A549 (cell line): Measurements from ENCODE around the gene ARL8B.

ENCODE experiments used
- CBX2 ChIP-seq: fragments of 200-600 bp; sonication (generic); IDR thresholded peaks from 2 replicates; pipeline ENCODE4 v1.6.1; 2016; ENCODE audit warnings: low read depth, mild to moderate bottlenecking, borderline replicate concordance
- CHD4 ChIP-seq: fragments of 200-600 bp; sonication (generic); IDR thresholded peaks from 2 replicates; pipeline ENCODE4 v1.6.1; 2016; ENCODE audit warnings: antibody characterized with exemption, mild to moderate bottlenecking, borderline replicate concordance
- CTCF ChIP-seq: fragments of >200 bp; sonication (Bioruptor Twin); formaldehyde crosslinking; IDR thresholded peaks from 3 replicates; pipeline ENCODE4 v1.5.1; 2016
- JUN ChIP-seq, 2 experiments: fragments of >200 bp; sonication (Bioruptor Twin); formaldehyde crosslinking; IDR thresholded peaks; 2 replicates in 1 of 2; 3 replicates in 1 of 2; pipeline ENCODE4 v1.6.1; 2016 to 2017
- MAFK ChIP-seq: fragments of 450-650 bp; IDR thresholded peaks from 2 replicates; pipeline ENCODE4 v1.6.1; 2014; ENCODE audit not compliant: partially characterized antibody
- MAX ChIP-seq: IDR thresholded peaks from 2 replicates; pipeline ENCODE4 v1.6.1; 2012
- NFE2L2 ChIP-seq: fragments of 150-350 bp; conservative IDR thresholded peaks from 2 replicates; pipeline ENCODE4 v1.6.1; 2014; ENCODE audit warnings: low read length
- POLR2A ChIP-seq: IDR thresholded peaks from 2 replicates; pipeline ENCODE4 v1.6.1; 2012; ENCODE audit warnings: mild to moderate bottlenecking, low read length
- RCOR1 ChIP-seq: fragments of 150-350 bp; IDR thresholded peaks from 2 replicates; pipeline ENCODE4 v1.6.1; 2014; ENCODE audit warnings: antibody characterized with exemption, low read length, low read depth
- SMC3 ChIP-seq: fragments of >200 bp; sonication (Bioruptor Twin); formaldehyde crosslinking; IDR thresholded peaks from 3 replicates; pipeline ENCODE4 v1.6.1; 2018; ENCODE audit warnings: inconsistent platforms
- ZC3H11A ChIP-seq: fragments of 450-650 bp; IDR thresholded peaks from 2 replicates; pipeline ENCODE4 v1.6.1; 2014; ENCODE audit warnings: antibody characterized with exemption, mild to moderate bottlenecking
- TF ChIP-seq, protein P1 (sequence below): fragments of 200-600 bp; sonication (generic); IDR thresholded peaks from 2 replicates; pipeline ENCODE4 v1.6.1; 2016; ENCODE audit warnings: antibody characterized with exemption, mild to moderate bottlenecking, moderate library complexity
- TF ChIP-seq, protein P2 (sequence below): fragments of 250-450 bp; sonication (Bioruptor Pico); IDR thresholded peaks from 2 replicates; pipeline ENCODE4 v1.5.0; 2020; ENCODE audit warnings: low read depth, mild to moderate bottlenecking, moderate library complexity
- TF ChIP-seq, protein P3 (sequence below): fragments of 450-650 bp; IDR thresholded peaks from 2 replicates; pipeline ENCODE4 v1.6.1; 2014; ENCODE audit warnings: antibody characterized with exemption

DNA sequence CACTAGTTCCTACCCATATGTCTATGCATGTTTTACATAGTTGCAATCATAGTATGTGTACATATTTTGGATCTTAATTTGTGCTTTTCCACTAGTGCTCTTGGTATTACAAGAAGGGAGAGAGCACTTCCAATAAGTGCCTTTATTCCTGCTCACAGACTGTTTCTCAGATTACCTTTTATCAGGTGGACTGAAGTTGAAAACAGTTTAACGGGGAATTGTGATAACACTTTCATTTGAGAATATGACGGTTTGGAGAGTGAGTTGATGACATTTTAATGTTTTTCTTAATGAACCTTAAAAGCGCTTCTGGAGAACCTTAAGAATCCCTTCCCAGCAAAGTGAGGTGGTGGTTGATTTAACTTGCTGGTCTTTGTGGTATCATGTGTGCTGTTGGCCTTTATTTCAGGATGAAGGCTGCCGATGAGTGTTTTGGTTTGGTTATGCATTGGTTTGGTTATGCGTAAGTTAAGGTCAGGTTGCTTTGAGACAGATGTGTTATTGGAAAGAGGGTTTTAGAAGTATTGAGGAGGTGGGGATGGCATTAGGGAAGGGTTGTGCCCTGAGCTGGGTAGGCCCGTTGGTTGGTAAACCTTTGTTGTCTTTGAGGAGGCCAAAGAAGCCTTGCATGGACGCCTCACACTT is 68.2 kb downstream of the ARL8B start:
- TF ChIP-seq ZC3H11A (no peak), MAX (no peak), NFE2L2 (no peak), CHD4 (no peak), MAFK (no peak), CTCF (no peak), JUN (IDR thresholded peaks at IDR 0.05) (no peak), POLR2A (no peak), CBX2 (no peak), SMC3 (no peak), RCOR1 (no peak)
- TF ChIP-seq, protein P1, sequence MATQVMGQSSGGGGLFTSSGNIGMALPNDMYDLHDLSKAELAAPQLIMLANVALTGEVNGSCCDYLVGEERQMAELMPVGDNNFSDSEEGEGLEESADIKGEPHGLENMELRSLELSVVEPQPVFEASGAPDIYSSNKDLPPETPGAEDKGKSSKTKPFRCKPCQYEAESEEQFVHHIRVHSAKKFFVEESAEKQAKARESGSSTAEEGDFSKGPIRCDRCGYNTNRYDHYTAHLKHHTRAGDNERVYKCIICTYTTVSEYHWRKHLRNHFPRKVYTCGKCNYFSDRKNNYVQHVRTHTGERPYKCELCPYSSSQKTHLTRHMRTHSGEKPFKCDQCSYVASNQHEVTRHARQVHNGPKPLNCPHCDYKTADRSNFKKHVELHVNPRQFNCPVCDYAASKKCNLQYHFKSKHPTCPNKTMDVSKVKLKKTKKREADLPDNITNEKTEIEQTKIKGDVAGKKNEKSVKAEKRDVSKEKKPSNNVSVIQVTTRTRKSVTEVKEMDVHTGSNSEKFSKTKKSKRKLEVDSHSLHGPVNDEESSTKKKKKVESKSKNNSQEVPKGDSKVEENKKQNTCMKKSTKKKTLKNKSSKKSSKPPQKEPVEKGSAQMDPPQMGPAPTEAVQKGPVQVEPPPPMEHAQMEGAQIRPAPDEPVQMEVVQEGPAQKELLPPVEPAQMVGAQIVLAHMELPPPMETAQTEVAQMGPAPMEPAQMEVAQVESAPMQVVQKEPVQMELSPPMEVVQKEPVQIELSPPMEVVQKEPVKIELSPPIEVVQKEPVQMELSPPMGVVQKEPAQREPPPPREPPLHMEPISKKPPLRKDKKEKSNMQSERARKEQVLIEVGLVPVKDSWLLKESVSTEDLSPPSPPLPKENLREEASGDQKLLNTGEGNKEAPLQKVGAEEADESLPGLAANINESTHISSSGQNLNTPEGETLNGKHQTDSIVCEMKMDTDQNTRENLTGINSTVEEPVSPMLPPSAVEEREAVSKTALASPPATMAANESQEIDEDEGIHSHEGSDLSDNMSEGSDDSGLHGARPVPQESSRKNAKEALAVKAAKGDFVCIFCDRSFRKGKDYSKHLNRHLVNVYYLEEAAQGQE = no peak
- TF ChIP-seq, protein P2, sequence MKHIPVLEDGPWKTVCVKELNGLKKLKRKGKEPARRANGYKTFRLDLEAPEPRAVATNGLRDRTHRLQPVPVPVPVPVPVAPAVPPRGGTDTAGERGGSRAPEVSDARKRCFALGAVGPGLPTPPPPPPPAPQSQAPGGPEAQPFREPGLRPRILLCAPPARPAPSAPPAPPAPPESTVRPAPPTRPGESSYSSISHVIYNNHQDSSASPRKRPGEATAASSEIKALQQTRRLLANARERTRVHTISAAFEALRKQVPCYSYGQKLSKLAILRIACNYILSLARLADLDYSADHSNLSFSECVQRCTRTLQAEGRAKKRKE = no peak
- TF ChIP-seq, protein P3, sequence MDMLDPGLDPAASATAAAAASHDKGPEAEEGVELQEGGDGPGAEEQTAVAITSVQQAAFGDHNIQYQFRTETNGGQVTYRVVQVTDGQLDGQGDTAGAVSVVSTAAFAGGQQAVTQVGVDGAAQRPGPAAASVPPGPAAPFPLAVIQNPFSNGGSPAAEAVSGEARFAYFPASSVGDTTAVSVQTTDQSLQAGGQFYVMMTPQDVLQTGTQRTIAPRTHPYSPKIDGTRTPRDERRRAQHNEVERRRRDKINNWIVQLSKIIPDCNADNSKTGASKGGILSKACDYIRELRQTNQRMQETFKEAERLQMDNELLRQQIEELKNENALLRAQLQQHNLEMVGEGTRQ = no peak
